GM19238 (cell line): ENCODE data around the gene CD40LG.

ENCODE experiments used
- DNase-seq: peaks from one replicate; pipeline ENCODE4 v3.0.0; 2011; ENCODE audit warnings: low spot score; ENCODE audit not compliant: insufficient read length

Gene CD40LG

GRCh38 chrX:136647677-136648360, at the start of gene CD40LG:
Gene CD40LG (plus strand): TSS chrX:136648158. CDS start chrX:136648249, 91 bp downstream.
- no peak for DNase-seq

GRCh38 chrX:136598631-136599030, 49.3 kb upstream of the CD40LG start:
- no peak for DNase-seq

GRCh38 chrX:136600059-136600458, 47.9 kb upstream of the CD40LG start:
- DNase-seq = no peak

GRCh38 chrX:136607236-136607635, 40.7 kb upstream of the CD40LG start:
- no peak for DNase-seq

- DNase-seq = no peak
These were observed 39.5 kb upstream of the CD40LG start for GRCh38 chrX:136608295-136608933.

GRCh38 chrX:136616987-136617685, 30.8 kb upstream of the CD40LG start:
- no peak for DNase-seq

- DNase-seq = no peak
These were observed 28.0 kb upstream of the CD40LG start for GRCh38 chrX:136619899-136620505.

GRCh38 chrX:136620780-136621179, 27.2 kb upstream of the CD40LG start:
- no peak for DNase-seq

GRCh38 chrX:136622568-136622967, 25.4 kb upstream of the CD40LG start:
- DNase-seq = no peak

- DNase-seq = no peak
These were observed 24.6 kb upstream of the CD40LG start for GRCh38 chrX:136623396-136623795.

- no peak for DNase-seq
These were observed 22.7 kb upstream of the CD40LG start for GRCh38 chrX:136625246-136625645.

GRCh38 chrX:136626237-136626636, 21.7 kb upstream of the CD40LG start:
- DNase-seq = no peak

- no peak for DNase-seq
These were observed 21.1 kb upstream of the CD40LG start for GRCh38 chrX:136626891-136627290.

- DNase-seq = no peak
These were observed 20.5 kb upstream of the CD40LG start for GRCh38 chrX:136627409-136627808.

- no peak for DNase-seq
These were observed 18.7 kb upstream of the CD40LG start for GRCh38 chrX:136629084-136629750.

- no peak for DNase-seq
These were observed 17.1 kb upstream of the CD40LG start for GRCh38 chrX:136630881-136631280.

- no peak for DNase-seq
These were observed 12.7 kb upstream of the CD40LG start for GRCh38 chrX:136635235-136635634.

GRCh38 chrX:136636121-136636520, 11.8 kb upstream of the CD40LG start:
- DNase-seq = no peak

GRCh38 chrX:136639506-136640176, 8.3 kb upstream of the CD40LG start:
- DNase-seq = no peak

GRCh38 chrX:136643243-136643642, 4.7 kb upstream of the CD40LG start:
- DNase-seq = no peak
